Panc1 (cell line): Measurements from ENCODE around the gene FAM149B1. TPM values are rescaled to one million over a fixed set of nuclear protein-coding genes. Genes with fewer than 3 reads are reported as not detected.

Experiments
- ATAC-seq: fragments of 200-7000 bp; cut with Tn5 transposase; 2 replicates; pipeline ENCODE4 v1.9.1; 2020; ENCODE audit warnings: mild to moderate bottlenecking, moderate library complexity
- BruUV-seq: library from RNA; stranded (reverse); fragments of 400-500 nt; replicated peaks from 2 replicates; lab custom pipeline; 2021; lab: Mats Ljungman, UMichigan
- CTCF ChIA-PET: fragments of 300-600 bp; sonication (Branson Sonifier 250); formaldehyde crosslinking; loops from one replicate; lab custom pipeline; 2022; ENCODE audit warnings: antibody characterized with exemption; lab: Charles Lee
- POLR2A ChIA-PET: fragments of 300-600 bp; sonication (Branson Sonifier 250); formaldehyde crosslinking; loops from one replicate; lab custom pipeline; 2022; ENCODE audit warnings: antibody characterized with exemption; lab: Charles Lee
- DNase-seq: peaks from one replicate; pipeline ENCODE4 v3.0.0-alpha.2; 2010; ENCODE audit warnings: low read depth, low spot score
- H3K27ac ChIP-seq: 2 replicates; pipeline ENCODE4 v1.5.1; 2011; ENCODE audit warnings: mild to moderate bottlenecking, low read length, inconsistent platforms
- H3K27me3 ChIP-seq: fragments of 200-500 bp; sonication (Bioruptor generic); 2 replicates; pipeline ENCODE4 v1.6.0; 2014; ENCODE audit warnings: low read length, inconsistent platforms; ENCODE audit not compliant: control insufficient read depth, insufficient read depth
- H3K36me3 ChIP-seq: fragments of 200-500 bp; sonication (Bioruptor generic); 2 replicates; pipeline ENCODE4 v1.5.1; 2014; ENCODE audit warnings: inconsistent platforms, mild to moderate bottlenecking, low read length, moderate library complexity; ENCODE audit not compliant: control insufficient read depth, insufficient read depth
- H3K4me1 ChIP-seq: 2 replicates; pipeline ENCODE4 v1.5.1; 2011; ENCODE audit warnings: inconsistent platforms, mild to moderate bottlenecking, low read length, moderate library complexity; ENCODE audit not compliant: control insufficient read depth, insufficient read depth
- H3K4me3 ChIP-seq, 2 experiments: 2 replicates each; pipeline ENCODE4 v1.5.1; 2011 to 2012; ENCODE audit warnings: low read depth in 2 of 2, low read length in 2 of 2, mild to moderate bottlenecking in 2 of 2, inconsistent platforms in 1 of 2, moderate library complexity in 1 of 2
- H3K9me3 ChIP-seq: fragments of 200-500 bp; sonication (Bioruptor generic); 2 replicates; pipeline ENCODE4 v1.5.1; 2014; ENCODE audit warnings: low read depth, mild to moderate bottlenecking, inconsistent platforms, low read length, moderate library complexity; ENCODE audit not compliant: control insufficient read depth, insufficient read depth
- CTCF ChIP-seq: fragments of 450-650 bp; IDR thresholded peaks from 2 replicates; pipeline ENCODE4 v1.5.1; 2017; ENCODE audit warnings: mild to moderate bottlenecking
- POLR2AphosphoS5 ChIP-seq: IDR thresholded peaks from 2 replicates; pipeline ENCODE4 v1.6.1; 2012; ENCODE audit warnings: mild to moderate bottlenecking, low read depth, low read length, moderate library complexity
- REST ChIP-seq, 2 experiments: IDR thresholded peaks; 2 replicates each; pipeline ENCODE4 v1.6.1; 2011 to 2012; ENCODE audit warnings: low read depth in 2 of 2, control low read depth in 1 of 2, low read length in 1 of 2, mild to moderate bottlenecking in 1 of 2, moderate library complexity in 1 of 2; ENCODE audit not compliant: insufficient read depth in 1 of 2
- SIN3A ChIP-seq: IDR thresholded peaks from 2 replicates; pipeline ENCODE4 v1.6.1; 2012; ENCODE audit warnings: low read depth, mild to moderate bottlenecking, low read length, moderate library complexity, borderline replicate concordance; ENCODE audit not compliant: insufficient read depth
- TCF7L2 ChIP-seq: IDR thresholded peaks from 2 replicates; pipeline ENCODE4 v1.6.1; 2011; ENCODE audit warnings: mild to moderate bottlenecking, low read depth, low read length, inconsistent platforms
- in situ Hi-C: cut with HindIII; loops from 2 replicates; pipeline ENCODE4 v1.10.0; 2016; ENCODE audit warnings: low sequenced_read_pairs, low pct_unique_long_range_greater_than_20kb
- intact Hi-C: fragments of 100-400 bp; cut with micrococcal nuclease; formaldehyde crosslinking; loops from one replicate; pipeline ENCODE4 v1.10.0; 2022; ENCODE audit not compliant: unreplicated experiment
- total RNA-seq: library from RNA; stranded (reverse); gene quantifications from one replicate; pipeline ENCODE4 v1.2.1, GENCODE V29; 2021; ENCODE audit not compliant: unreplicated experiment

Gene FAM149B1
- total RNA-seq, 1 experiment from 2014 or later, result 20.8 TPM

GRCh38 chr10:73232887-73233286 is 65.0 kb downstream of the FAM149B1 start:
- no peaks in the 10 kb centered on the region for H3K4me1 ChIP-seq
- H3K27me3 ChIP-seq, result no peaks in the 10 kb centered on the region
- POLR2A ChIA-PET, result no interaction called here
- no TSS peak for BruUV-seq
- peaks cover 15% of the 10 kb centered on the region; the same call in 1 of the 2 replicates for H3K36me3 ChIP-seq
- CTCF ChIA-PET, result no interaction called here
- H3K9me3 ChIP-seq, result no peaks in the 10 kb centered on the region
- in situ Hi-C loops (no loop called here), intact Hi-C loops (no loop called here)
- DNase-seq (no peak), ATAC-seq (no peak; the same call in 1 of the 2 replicates)
- TF ChIP-seq CTCF (peak; percentile 51), TCF7L2 (no peak)
- H3K27ac ChIP-seq, result no peak overlapping the region
- no peak overlapping the region for H3K4me3 ChIP-seq

GRCh38 chr10:73233883-73234282 is 66.0 kb downstream of the FAM149B1 start:
- DNase-seq, result no peak
- no peak for ATAC-seq
- intact Hi-C loops, result no loop called here
- POLR2A ChIA-PET, result interaction anchor here (0.6 to 1.1 kb wide), 2 partner anchors 13 to 24 kb away, joined by 3 to 12 read pairs; partner anchors contain the start of gene DNAJC9
- in situ Hi-C loops, result no loop called here
- Histone ChIP-seq H3K4me3 (no peak overlapping the region), H3K36me3 (peaks cover 20% of the 10 kb centered on the region), H3K27ac (no peak overlapping the region), H3K9me3 (no peaks in the 10 kb centered on the region), H3K27me3 (no peaks in the 10 kb centered on the region), H3K4me1 (no peaks in the 10 kb centered on the region)
- TF ChIP-seq CTCF (no peak), REST (IDR thresholded peaks at IDR 0.05; ENCODE audit: insufficient read depth in 1 of 2, low read depth in 2 of 2, low read length in 1 of 2) (no peak), TCF7L2 (no peak), POLR2AphosphoS5 (no peak), SIN3A (no peak)
- CTCF ChIA-PET, result no interaction called here
- BruUV-seq, result no TSS peak
